Vagina (tissue), 2 donors: Measurements from ENCODE around the gene TMEM184B. TPM values are rescaled to one million over a fixed set of nuclear protein-coding genes. Genes with fewer than 3 reads are reported as not detected.
A peak's percentile ranks its signal among the peaks of the same experiment; 100 is the strongest.

Source experiments
- DNase-seq, 2 donors: peaks; one replicate each; pipeline ENCODE4 v3.0.0-alpha.2; 2017; ENCODE audit errors: extremely low spot score in 2 of 2
- H3K27ac ChIP-seq: fragments of 200-600 bp; sonication (generic); one replicate; pipeline ENCODE4 v1.5.1; 2019
- H3K27me3 ChIP-seq: fragments of 200-600 bp; sonication (generic); one replicate; pipeline ENCODE4 v1.5.1; 2019
- H3K36me3 ChIP-seq, 2 donors: fragments of 200-600 bp; sonication (generic); one replicate each; pipeline ENCODE4 v1.5.1; 2017 to 2019
- H3K4me1 ChIP-seq: fragments of 200-600 bp; sonication (generic); one replicate; pipeline ENCODE4 v1.5.1; 2019
- H3K4me3 ChIP-seq, 2 donors: fragments of 200-600 bp; sonication (generic); 1 replicate in 1 of 2; 2 replicates in 1 of 2; pipeline ENCODE4 v1.5.1; 2016 to 2019
- H3K9me3 ChIP-seq: fragments of 200-600 bp; sonication (generic); one replicate; pipeline ENCODE4 v1.5.1; 2019
- POLR2A ChIP-seq, 2 donors: fragments of 450-650 bp; IDR thresholded peaks; one replicate each; pipeline ENCODE4 v1.6.1; 2017; ENCODE audit warnings: antibody characterized with exemption in 2 of 2, mild to moderate bottlenecking in 2 of 2, moderate library complexity in 2 of 2
- POLR2AphosphoS5 ChIP-seq, 2 donors: sonication (generic); formaldehyde crosslinking; IDR thresholded peaks; one replicate each; pipeline ENCODE4 v1.9.0; 2017; ENCODE audit warnings: antibody characterized with exemption in 2 of 2, mild to moderate bottlenecking in 2 of 2, low read depth in 1 of 2; ENCODE audit not compliant: insufficient read depth in 1 of 2
- intact Hi-C: fragments of 100-400 bp; cut with DNase I; formaldehyde crosslinking; loops from one replicate; pipeline ENCODE4 v1.15.1; 2023
- total RNA-seq: library from RNA; depleted of rRNA; stranded (reverse); fragments of >200 nt; gene quantifications from one replicate; pipeline ENCODE4 v1.2.3, GENCODE V29; 2016
- TF ChIP-seq, protein P1 (sequence below), 3 experiments: fragments of 450-650 bp in 2 of 3; fragments of 200-600 bp in 1 of 3; sonication (generic) in 1 of 3; IDR thresholded peaks; one replicate each; pipeline ENCODE4 v1.5.1; 2017 to 2019; ENCODE audit warnings: antibody characterized with exemption in 3 of 3, mild to moderate bottlenecking in 2 of 3, moderate library complexity in 2 of 3

TMEM184B gene
- total RNA-seq, 1 donor from 2014 or later: 50.8 TPM

DNA sequence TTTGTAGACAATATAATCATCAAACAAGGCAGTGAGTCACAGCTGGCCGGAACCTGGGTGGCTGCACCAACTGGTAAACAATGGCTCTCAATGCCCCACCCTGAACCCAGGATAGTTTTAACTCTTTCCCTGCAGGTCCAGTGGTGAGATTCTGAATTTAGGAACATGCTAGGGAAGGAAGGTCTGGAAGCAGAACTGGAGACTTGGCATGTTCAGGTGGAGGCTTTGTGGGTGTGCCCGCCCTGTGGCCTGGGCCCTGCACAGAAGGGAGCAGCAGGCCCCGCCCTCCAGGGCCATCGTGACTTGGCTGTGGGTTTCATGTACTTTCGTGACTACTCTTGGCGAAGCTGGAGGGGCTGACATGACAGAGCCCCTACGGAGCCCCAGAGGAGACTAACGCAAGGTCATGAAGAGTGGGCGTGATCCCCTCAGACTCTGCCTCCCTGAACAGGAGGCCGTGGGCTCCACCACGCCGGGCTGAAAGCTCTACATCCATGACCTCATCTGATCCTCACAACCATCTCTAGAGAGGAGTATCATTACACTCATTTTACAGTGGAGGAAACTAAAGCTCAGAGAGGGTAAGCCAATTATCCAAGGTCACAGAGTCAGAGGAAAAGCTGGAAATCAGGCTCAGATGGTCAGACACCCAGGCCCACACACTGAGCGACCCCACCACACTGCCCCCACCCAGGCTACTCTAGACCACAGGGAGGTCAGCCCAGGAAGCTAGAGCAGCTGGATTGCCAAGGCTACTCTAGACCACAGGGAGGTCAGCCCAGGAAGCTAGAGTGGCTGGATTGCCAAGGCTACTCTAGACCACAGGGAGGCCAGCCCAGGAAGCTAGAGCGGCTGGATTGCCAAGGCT is 43.7 kb downstream of the TMEM184B start:
- H3K27ac ChIP-seq: peak overlapping the region; percentile 87
- intact Hi-C loops: no loop called here
- peaks cover 0 to 41% of the 10 kb centered on the region in 2 donors for H3K36me3 ChIP-seq
- no peaks in the 10 kb centered on the region for H3K9me3 ChIP-seq
- DNase-seq: no peak
- H3K4me1 ChIP-seq: peaks cover 37% of the 10 kb centered on the region
- no peaks in the 10 kb centered on the region for H3K27me3 ChIP-seq
- no peak overlapping the region for H3K4me3 ChIP-seq
- TF ChIP-seq, protein P1, sequence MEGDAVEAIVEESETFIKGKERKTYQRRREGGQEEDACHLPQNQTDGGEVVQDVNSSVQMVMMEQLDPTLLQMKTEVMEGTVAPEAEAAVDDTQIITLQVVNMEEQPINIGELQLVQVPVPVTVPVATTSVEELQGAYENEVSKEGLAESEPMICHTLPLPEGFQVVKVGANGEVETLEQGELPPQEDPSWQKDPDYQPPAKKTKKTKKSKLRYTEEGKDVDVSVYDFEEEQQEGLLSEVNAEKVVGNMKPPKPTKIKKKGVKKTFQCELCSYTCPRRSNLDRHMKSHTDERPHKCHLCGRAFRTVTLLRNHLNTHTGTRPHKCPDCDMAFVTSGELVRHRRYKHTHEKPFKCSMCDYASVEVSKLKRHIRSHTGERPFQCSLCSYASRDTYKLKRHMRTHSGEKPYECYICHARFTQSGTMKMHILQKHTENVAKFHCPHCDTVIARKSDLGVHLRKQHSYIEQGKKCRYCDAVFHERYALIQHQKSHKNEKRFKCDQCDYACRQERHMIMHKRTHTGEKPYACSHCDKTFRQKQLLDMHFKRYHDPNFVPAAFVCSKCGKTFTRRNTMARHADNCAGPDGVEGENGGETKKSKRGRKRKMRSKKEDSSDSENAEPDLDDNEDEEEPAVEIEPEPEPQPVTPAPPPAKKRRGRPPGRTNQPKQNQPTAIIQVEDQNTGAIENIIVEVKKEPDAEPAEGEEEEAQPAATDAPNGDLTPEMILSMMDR (IDR thresholded peaks at IDR 0.05): no peak
- peak; percentile 67 to 83 for TF ChIP-seq POLR2AphosphoS5 (IDR thresholded peaks at IDR 0.05; ENCODE audit: insufficient read depth in 1 of 2, low read depth in 1 of 2)

DNA sequence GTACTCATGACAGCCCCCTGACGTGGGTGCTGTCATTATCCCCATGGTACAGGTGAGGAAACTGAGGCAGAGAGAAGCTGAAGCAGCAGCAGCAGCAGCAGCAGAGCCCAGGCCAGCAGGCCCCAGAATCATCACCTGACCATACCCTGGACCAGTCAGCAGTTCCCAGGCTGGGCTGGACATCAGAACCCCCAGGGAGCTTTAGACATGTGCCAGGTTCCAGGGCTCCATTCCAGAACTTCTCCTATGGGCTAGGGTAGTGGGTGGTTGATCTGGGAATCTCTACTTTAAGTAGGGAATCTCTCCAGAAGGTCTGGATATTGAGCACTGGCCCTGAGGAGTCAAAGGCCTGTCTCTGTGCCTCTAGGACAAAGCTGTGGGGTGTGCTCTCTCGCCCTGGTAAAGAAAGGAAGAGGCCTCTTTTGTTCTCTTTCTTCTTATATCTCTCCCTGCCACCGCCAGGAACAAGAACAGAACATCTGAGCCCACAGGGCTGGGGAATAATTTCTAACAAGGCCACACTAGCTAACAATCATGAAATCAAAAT is 44.4 kb downstream of the TMEM184B start:
- intact Hi-C loops: no loop called here
- no peak for TF ChIP-seq POLR2A (IDR thresholded peaks at IDR 0.05)
- TF ChIP-seq, protein P1 (IDR thresholded peaks at IDR 0.05): no peak
- DNase-seq: no peak
- no peaks in the 10 kb centered on the region for H3K9me3 ChIP-seq
- peak overlapping the region; percentile 87 for H3K27ac ChIP-seq
- H3K4me1 ChIP-seq: peaks cover 44% of the 10 kb centered on the region
- H3K36me3 ChIP-seq: peaks cover 0 to 43% of the 10 kb centered on the region in 2 donors
- no peak overlapping the region for H3K4me3 ChIP-seq
- no peaks in the 10 kb centered on the region for H3K27me3 ChIP-seq

DNA sequence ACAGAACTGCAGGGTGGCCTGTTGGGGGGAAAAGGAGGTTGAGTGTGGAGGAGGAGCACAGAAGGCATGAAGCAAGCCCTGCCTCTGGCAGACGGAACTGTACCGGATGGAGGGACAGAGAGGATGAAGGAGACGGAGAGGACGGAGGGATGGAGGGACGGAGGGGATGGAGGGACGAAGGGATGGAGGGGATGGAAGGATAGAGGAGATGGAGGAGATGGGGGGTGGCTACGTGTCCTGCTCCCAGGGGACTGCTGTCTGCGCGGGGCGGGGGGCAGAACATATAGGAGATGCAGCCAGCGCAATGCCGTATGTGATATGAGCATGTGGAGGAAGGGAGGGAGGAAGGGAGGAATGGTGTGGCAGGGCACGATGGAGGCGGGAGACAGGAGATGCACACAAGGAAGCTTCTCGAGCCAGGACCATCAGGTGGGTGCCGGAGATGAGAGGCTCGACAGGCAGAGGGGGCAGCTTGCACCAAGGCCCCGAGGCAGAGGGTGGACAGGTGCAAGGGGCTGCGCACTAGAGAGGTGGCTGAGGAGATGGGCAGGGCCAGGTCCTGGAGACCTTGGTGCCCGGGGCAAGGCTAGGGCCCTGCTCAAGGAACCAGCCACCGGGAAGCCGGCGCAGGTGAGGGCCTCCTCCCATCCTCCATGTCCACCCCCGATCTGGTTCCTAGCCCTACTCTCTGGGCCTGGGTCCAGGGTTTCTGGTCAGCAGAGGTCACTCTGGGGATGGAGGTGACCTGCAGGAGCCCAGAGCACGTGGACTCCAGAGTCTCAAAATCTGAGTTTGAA is 45.8 kb downstream of the TMEM184B start:
- peaks cover 0 to 38% of the 10 kb centered on the region in 2 donors for H3K36me3 ChIP-seq
- H3K9me3 ChIP-seq: no peaks in the 10 kb centered on the region
- TF ChIP-seq, protein P1 (IDR thresholded peaks at IDR 0.05): no peak
- TF ChIP-seq POLR2AphosphoS5 (IDR thresholded peaks at IDR 0.05; ENCODE audit: insufficient read depth in 1 of 2, low read depth in 1 of 2): no peak
- no peak for TF ChIP-seq POLR2A (IDR thresholded peaks at IDR 0.05)
- no peak for DNase-seq
- H3K4me1 ChIP-seq: peaks cover 57% of the 10 kb centered on the region
- H3K4me3 ChIP-seq: no peak overlapping the region
- H3K27me3 ChIP-seq: no peaks in the 10 kb centered on the region
- peak overlapping the region; percentile 87 for H3K27ac ChIP-seq
- intact Hi-C loops: no loop called here

DNA sequence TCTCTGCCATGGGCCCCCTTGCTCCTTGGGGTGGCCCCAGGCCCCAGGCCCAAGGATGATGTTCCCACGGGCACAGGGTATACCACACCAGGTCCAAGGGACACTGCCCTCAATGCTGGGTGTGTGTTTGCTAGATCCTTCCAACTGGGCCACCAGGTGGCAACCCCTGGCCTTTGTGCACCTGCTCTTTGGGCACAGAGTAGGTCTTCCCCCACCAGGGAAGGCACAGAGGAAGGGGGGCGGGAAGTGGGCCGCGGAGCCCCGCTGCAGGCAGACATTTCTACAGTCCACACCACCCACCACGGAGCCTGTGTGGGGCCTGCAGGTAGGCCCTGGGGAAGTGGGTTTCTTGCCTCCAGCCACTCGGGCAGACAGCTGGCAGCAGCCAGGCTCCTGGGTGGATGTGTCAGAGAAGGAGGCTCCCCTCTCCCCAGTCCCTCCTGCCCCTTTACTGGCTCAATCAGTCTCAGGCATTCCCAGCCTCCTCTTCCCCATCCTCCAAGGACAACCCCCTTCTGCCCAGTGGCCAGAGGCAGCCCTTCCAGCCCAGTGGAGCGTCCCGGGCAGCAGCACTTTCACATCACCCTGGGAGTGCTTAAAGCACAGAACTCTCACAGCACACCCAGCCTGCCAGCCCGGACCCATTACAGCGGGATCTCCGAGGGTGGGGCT is 49.4 kb downstream of the TMEM184B start:
- no peak overlapping the region for H3K4me3 ChIP-seq
- H3K27me3 ChIP-seq: no peaks in the 10 kb centered on the region
- peaks cover 61% of the 10 kb centered on the region for H3K4me1 ChIP-seq
- peak overlapping the region; percentile 59 for H3K27ac ChIP-seq
- TF ChIP-seq, protein P1 (IDR thresholded peaks at IDR 0.05): no peak
- TF ChIP-seq POLR2AphosphoS5 (IDR thresholded peaks at IDR 0.05; ENCODE audit: insufficient read depth in 1 of 2, low read depth in 1 of 2) (no peak), POLR2A (IDR thresholded peaks at IDR 0.05) (no peak)
- no peaks in the 10 kb centered on the region for H3K9me3 ChIP-seq
- DNase-seq: no peak
- peaks cover 0 to 35% of the 10 kb centered on the region in 2 donors for H3K36me3 ChIP-seq
- intact Hi-C loops: no loop called here
